Measurements from ENCODE around the gene BHLHA15.

DNA sequence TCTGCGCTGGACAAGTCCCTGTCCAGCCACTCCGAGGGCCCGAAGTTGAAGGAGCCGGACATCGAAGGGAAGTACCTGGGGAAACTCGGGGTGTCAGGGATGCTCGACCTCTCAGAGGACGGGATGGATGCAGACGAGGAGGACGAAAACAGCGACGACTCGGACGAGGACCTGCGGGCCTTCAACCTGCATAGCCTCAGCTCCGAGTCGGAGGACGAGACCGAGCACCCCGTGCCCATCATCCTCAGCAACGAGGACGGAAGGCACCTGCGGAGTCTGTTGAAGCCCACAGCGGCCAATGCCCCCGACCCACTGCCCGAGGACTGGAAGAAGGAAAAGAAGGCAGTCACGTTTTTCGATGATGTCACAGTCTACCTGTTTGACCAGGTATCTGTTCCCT lies 17.1 kb upstream of the BHLHA15 start:
- TF ChIP-seq JUND (IDR thresholded peaks at IDR 0.05; ENCODE audit: borderline replicate concordance, low read depth, low read length) (no peak), JUND (tag; IDR thresholded peaks at IDR 0.05; ENCODE audit: borderline replicate concordance, low read depth, low read length) (no peak), ILF3 (IDR thresholded peaks at IDR 0.05; ENCODE audit: borderline replicate concordance) (no peak)
- TF ChIP-seq, protein P1, sequence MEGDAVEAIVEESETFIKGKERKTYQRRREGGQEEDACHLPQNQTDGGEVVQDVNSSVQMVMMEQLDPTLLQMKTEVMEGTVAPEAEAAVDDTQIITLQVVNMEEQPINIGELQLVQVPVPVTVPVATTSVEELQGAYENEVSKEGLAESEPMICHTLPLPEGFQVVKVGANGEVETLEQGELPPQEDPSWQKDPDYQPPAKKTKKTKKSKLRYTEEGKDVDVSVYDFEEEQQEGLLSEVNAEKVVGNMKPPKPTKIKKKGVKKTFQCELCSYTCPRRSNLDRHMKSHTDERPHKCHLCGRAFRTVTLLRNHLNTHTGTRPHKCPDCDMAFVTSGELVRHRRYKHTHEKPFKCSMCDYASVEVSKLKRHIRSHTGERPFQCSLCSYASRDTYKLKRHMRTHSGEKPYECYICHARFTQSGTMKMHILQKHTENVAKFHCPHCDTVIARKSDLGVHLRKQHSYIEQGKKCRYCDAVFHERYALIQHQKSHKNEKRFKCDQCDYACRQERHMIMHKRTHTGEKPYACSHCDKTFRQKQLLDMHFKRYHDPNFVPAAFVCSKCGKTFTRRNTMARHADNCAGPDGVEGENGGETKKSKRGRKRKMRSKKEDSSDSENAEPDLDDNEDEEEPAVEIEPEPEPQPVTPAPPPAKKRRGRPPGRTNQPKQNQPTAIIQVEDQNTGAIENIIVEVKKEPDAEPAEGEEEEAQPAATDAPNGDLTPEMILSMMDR (IDR thresholded peaks at IDR 0.05 in 2 of 3, conservative IDR thresholded peaks at IDR 0.05 in 1 of 3; ENCODE audit: insufficient read depth in 2 of 3, low read depth in 1 of 3, low read length in 3 of 3) = no peak

Measured in K562 (cell line).